GM13976 (cell line): Measurements from ENCODE around the gene IMP3.
A peak's percentile ranks its signal among the peaks of the same experiment; 100 is the strongest.

Source experiments
- DNase-seq: peaks from one replicate; pipeline ENCODE4 v3.0.0; 2012; ENCODE audit warnings: low spot score
- in situ Hi-C: fragments of 300-500 bp; cut with MboI; formaldehyde crosslinking; loops from one replicate; pipeline ENCODE4 v1.12.0; 2022; ENCODE audit warnings: low sequenced_read_pairs, mixed read lengths, inconsistent platforms; ENCODE audit not compliant: unreplicated experiment
- TF ChIP-seq, protein P1 (sequence below): IDR thresholded peaks from 2 replicates; pipeline ENCODE4 v1.5.1; 2012; ENCODE audit warnings: borderline replicate concordance, mild to moderate bottlenecking; ENCODE audit not compliant: insufficient read depth; ENCODE audit errors: extremely low read depth, missing control alignments, control extremely low read depth

IMP3 gene

GRCh38 chr15:75606711-75607699 lies 33.0 kb downstream of the IMP3 start:
- TF ChIP-seq, protein P1, sequence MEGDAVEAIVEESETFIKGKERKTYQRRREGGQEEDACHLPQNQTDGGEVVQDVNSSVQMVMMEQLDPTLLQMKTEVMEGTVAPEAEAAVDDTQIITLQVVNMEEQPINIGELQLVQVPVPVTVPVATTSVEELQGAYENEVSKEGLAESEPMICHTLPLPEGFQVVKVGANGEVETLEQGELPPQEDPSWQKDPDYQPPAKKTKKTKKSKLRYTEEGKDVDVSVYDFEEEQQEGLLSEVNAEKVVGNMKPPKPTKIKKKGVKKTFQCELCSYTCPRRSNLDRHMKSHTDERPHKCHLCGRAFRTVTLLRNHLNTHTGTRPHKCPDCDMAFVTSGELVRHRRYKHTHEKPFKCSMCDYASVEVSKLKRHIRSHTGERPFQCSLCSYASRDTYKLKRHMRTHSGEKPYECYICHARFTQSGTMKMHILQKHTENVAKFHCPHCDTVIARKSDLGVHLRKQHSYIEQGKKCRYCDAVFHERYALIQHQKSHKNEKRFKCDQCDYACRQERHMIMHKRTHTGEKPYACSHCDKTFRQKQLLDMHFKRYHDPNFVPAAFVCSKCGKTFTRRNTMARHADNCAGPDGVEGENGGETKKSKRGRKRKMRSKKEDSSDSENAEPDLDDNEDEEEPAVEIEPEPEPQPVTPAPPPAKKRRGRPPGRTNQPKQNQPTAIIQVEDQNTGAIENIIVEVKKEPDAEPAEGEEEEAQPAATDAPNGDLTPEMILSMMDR, result no peak
- in situ Hi-C loops, result no loop called here
- DNase-seq, result no peak

DNA sequence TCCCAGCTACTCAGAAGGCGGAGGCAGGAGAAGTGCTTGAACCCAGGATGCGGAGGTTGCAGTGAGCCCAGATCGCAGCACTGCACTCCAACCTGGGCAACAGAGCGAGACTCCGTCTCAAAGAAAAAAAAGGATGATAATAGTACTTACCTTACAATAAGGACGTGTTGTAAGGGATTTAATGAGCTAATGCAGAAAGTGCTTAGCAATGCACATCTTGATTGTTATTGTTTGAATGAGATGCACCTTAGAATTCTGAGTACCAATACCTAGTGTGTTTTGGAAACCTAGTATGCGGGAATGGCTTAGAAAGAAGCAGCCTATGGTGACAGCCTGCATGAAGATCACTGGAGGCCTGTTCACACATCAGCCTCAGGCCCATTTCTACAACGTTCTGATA lies 34.0 kb downstream of the IMP3 start:
- TF ChIP-seq, protein P1, result no peak
- DNase-seq, result no peak
- in situ Hi-C loops, result no loop called here

- DNase-seq, result no peak
- in situ Hi-C loops, result no loop called here
- TF ChIP-seq, protein P1, result no peak
Measured at GRCh38 chr15:75599401-75599800, 40.6 kb downstream of the IMP3 start.

DNA sequence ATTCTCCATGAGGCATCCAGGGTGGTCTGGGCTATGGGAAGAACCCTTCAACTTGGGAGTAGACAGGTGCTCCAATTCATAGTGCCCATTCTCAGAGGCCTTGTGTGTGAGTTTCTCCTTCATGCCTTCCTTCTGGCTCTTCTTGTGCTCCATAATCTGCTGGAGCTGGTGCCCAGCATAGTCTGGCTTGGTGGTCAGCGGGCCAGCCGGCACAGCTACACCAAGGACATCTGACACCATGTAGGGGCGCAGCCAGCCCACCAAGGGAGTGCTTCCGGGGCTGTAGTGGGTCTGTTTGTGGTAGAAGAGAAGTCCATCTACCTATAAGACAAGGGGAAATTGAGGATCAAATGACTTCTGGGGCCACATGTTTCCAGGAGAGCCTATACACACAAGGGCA lies 41.7 kb downstream of the IMP3 start:
- no peak for DNase-seq
- in situ Hi-C loops, result no loop called here
- TF ChIP-seq, protein P1, result no peak

GRCh38 chr15:75597667-75598341 lies 42.2 kb downstream of the IMP3 start:
- TF ChIP-seq, protein P1, result peak; percentile 6
- in situ Hi-C loops, result no loop called here
- no peak for DNase-seq

DNA sequence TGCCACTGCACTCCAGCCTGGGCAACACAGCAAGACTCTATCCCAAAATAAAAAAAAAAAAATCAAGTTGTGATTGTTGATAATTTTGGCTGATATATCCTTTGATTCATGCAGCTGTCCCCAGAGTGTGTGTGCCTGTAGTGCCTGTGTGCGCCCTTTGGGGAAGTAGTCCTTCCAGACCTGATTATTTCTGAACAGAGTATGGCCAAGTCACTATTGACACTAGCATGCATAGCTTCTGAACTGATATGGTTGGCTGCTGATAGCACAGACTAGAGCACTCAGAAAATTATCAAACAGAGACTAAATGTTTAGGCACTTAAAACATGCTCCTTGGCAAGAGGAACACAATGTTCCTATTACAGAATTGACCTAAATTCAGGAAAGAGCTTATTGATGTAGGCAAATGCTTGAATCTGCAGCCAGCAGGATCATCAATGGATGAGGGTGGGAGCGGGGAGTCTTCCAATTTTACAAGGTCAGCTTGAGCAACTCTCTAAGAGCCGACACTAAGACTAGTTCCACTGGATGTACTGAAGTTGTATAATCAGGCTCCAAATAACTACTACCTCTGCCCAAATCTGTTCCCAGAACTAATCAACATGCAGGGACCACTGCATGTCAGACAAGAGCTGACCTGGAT lies 43.2 kb downstream of the IMP3 start:
- no peak for DNase-seq
- in situ Hi-C loops, result no loop called here
- TF ChIP-seq, protein P1, result no peak
